Activated naive CD8-positive, alpha-beta T cell treated with anti-CD3 and anti-CD28 coated beads, Interleukin-2, amount 50 U/mL, for 16 hours (primary cell): ENCODE measurements around the gene ADD2.

Experiments used
- DNase-seq: peaks from one replicate; pipeline ENCODE4 v3.0.0-alpha.2; 2020; ENCODE audit warnings: low read depth, low spot score

ADD2 gene

GRCh38 chr2:70723286-70723885 lies 44.6 kb downstream of the ADD2 start:
- no peak for DNase-seq

- no peak for DNase-seq
Observed at GRCh38 chr2:70720124-70720523, 47.9 kb downstream of the ADD2 start.

GRCh38 chr2:70719231-70719630 lies 48.8 kb downstream of the ADD2 start:
- no peak for DNase-seq

GRCh38 chr2:70718736-70719135 lies 49.3 kb downstream of the ADD2 start:
- no peak for DNase-seq

GRCh38 chr2:70718241-70718640 lies 49.8 kb downstream of the ADD2 start:
- DNase-seq: no peak

GRCh38 chr2:70717431-70718038 lies 50.5 kb downstream of the ADD2 start:
- DNase-seq: no peak

- DNase-seq: no peak
Observed at GRCh38 chr2:70716951-70717350, 51.0 kb downstream of the ADD2 start.

- DNase-seq: no peak
Observed at GRCh38 chr2:70716131-70716743, 51.8 kb downstream of the ADD2 start.

- DNase-seq: no peak
Observed at GRCh38 chr2:70715071-70715985, 52.7 kb downstream of the ADD2 start.

- no peak for DNase-seq
Observed at GRCh38 chr2:70714141-70714905, 53.7 kb downstream of the ADD2 start.

GRCh38 chr2:70712916-70713315 lies 55.1 kb downstream of the ADD2 start:
- DNase-seq: no peak

GRCh38 chr2:70711191-70711590 lies 56.8 kb downstream of the ADD2 start:
- DNase-seq: no peak

GRCh38 chr2:70710038-70710690 lies 57.8 kb downstream of the ADD2 start:
- DNase-seq: no peak

- no peak for DNase-seq
Observed at GRCh38 chr2:70709275-70710037, 58.5 kb downstream of the ADD2 start.

- DNase-seq: no peak
Observed at GRCh38 chr2:70708376-70709199, 59.4 kb downstream of the ADD2 start.

- no peak for DNase-seq
Observed at GRCh38 chr2:70707706-70708105, 60.3 kb downstream of the ADD2 start.

GRCh38 chr2:70706026-70706795 lies 61.8 kb downstream of the ADD2 start:
- no peak for DNase-seq

GRCh38 chr2:70705160-70705850 lies 62.7 kb downstream of the ADD2 start:
- no peak for DNase-seq
